ENCODE measurements around the gene AIMP1. TPM values are rescaled to one million over a fixed set of nuclear protein-coding genes. Genes with fewer than 3 reads are reported as not detected.

Gene AIMP1
- total and polyA plus RNA-seq, 10 of the 15 experiments (the other 5 are each of a cell fraction or from before 2014, with no cell fraction given), result 18.6 to 131 (median 56.5) TPM

GRCh38 chr4:106284227-106284626, 32.1 kb upstream of the AIMP1 start:
- ChIA-PET RAD21 (ENCODE audit: unreplicated experiment) (no interaction called here), SMC1A (ENCODE audit: uncharacterized antibody, unreplicated experiment) (no interaction called here), CTCF (interaction anchor here (1.3 kb wide), 1 partner anchor 44 kb away, joined by 7 read pairs; no protein-coding TSS in a partner anchor), POLR2A (no interaction called here)
- Histone ChIP-seq H3K4me3 (no peak overlapping the region), H3K4me2 (ENCODE audit: control insufficient read depth, insufficient read depth) (no peak overlapping the region), H3K79me2 (ENCODE audit: control insufficient read depth, insufficient read depth, low read length) (no peaks in the 10 kb centered on the region), H3K27me3 (replicated peaks in 1 of 2; ENCODE audit: control insufficient read depth in 2 of 2, insufficient read depth in 2 of 2, low read length in 1 of 2) (no peaks in the 10 kb centered on the region), H3K9me3 (replicated peaks; ENCODE audit: control insufficient read depth, insufficient read depth, low read length) (no peaks in the 10 kb centered on the region; the same call in 2 of the 3 replicates), H2AFZ (ENCODE audit: control insufficient read depth, low read depth, low read length) (no peak overlapping the region), H3K36me3 (ENCODE audit: control insufficient read depth in 2 of 2, insufficient read depth in 2 of 2, low read length in 1 of 2) (peaks cover 0 to 9% of the 10 kb centered on the region in 2 experiments; a peak in 2 of 4 replicates), H3K27ac (ENCODE audit: control insufficient read depth, insufficient read depth) (no peak overlapping the region), H3K9ac (ENCODE audit: control insufficient read depth, insufficient read depth, low read length) (no peak overlapping the region), H3K4me1 (ENCODE audit: control insufficient read depth, insufficient read depth, low read length) (no peaks in the 10 kb centered on the region), H4K20me1 (ENCODE audit: control insufficient read depth, insufficient read depth) (no peaks in the 10 kb centered on the region)
- in situ Hi-C loops (cut with MboI), result no loop called here
- TF ChIP-seq PML (IDR thresholded peaks at IDR 0.05; ENCODE audit: low read length) (no peak), CHD4 (IDR thresholded peaks at IDR 0.05) (no peak), ZNF207 (IDR thresholded peaks at IDR 0.05; ENCODE audit: borderline replicate concordance) (no peak), SMC3 (IDR thresholded peaks at IDR 0.05; ENCODE audit: borderline replicate concordance, low read length) (no peak), MTA3 (IDR thresholded peaks at IDR 0.05; ENCODE audit: borderline replicate concordance, low read length) (no peak), ZNF274 (IDR thresholded peaks at IDR 0.05; ENCODE audit: insufficient read depth, insufficient read length) (no peak), POLR2AphosphoS5 (IDR thresholded peaks at IDR 0.05; ENCODE audit: low read length) (no peak), RFX5 (IDR thresholded peaks at IDR 0.05; ENCODE audit: low read depth, low read length) (no peak)
- ATAC-seq (no peak), DNase-seq (ENCODE audit: low read depth, low spot score) (no peak), FAIRE-seq (no peak)
- no TSS peak for BruUV-seq (replicated peaks)
- WGBS (ENCODE audit: insufficient coverage, insufficient replicate concordance, low lambda C conversion rate, missing lambda C conversion rate), result 75% methylated on average over 3 of the region's 3 CpGs
- intact Hi-C loops (cut with micrococcal nuclease; ENCODE audit: unreplicated experiment), result no loop called here

- CTCF ChIA-PET, result no interaction called here
- POLR2A ChIA-PET, result no interaction called here
- no peak overlapping the region for H3K9ac ChIP-seq (ENCODE audit: control insufficient read depth, insufficient read depth, low read length)
- H2AFZ ChIP-seq (ENCODE audit: control insufficient read depth, low read depth, low read length), result no peak overlapping the region
- intact Hi-C loops (cut with micrococcal nuclease; ENCODE audit: unreplicated experiment) (no loop called here), in situ Hi-C loops (cut with MboI) (no loop called here)
- no peak overlapping the region for H3K27ac ChIP-seq (ENCODE audit: control insufficient read depth, insufficient read depth)
- H3K79me2 ChIP-seq (ENCODE audit: control insufficient read depth, insufficient read depth, low read length), result no peaks in the 10 kb centered on the region
- WGBS (ENCODE audit: insufficient coverage, insufficient replicate concordance, low lambda C conversion rate, missing lambda C conversion rate), result over 99% methylated on average over 8 of the region's 8 CpGs
- SMC1A ChIA-PET (ENCODE audit: uncharacterized antibody, unreplicated experiment), result no interaction called here
- TF ChIP-seq ESRRA (IDR thresholded peaks at IDR 0.05; ENCODE audit: low read length) (no peak), MAX (IDR thresholded peaks at IDR 0.05; ENCODE audit: low read depth, low read length) (no peak), NFYB (IDR thresholded peaks at IDR 0.05; ENCODE audit: insufficient read depth, low read depth, low read length) (no peak), ETV6 (conservative IDR thresholded peaks at IDR 0.05 in 1 of 2, IDR thresholded peaks at IDR 0.05 in 1 of 2; ENCODE audit: borderline replicate concordance in 1 of 2, low read depth in 1 of 2) (no peak)
- no peaks in the 10 kb centered on the region for H4K20me1 ChIP-seq (ENCODE audit: control insufficient read depth, insufficient read depth)
- no peaks in the 10 kb centered on the region for H3K4me1 ChIP-seq (ENCODE audit: control insufficient read depth, insufficient read depth, low read length)
- RAD21 ChIA-PET (ENCODE audit: unreplicated experiment), result no interaction called here
- BruUV-seq (replicated peaks), result no TSS peak
- H3K36me3 ChIP-seq (ENCODE audit: control insufficient read depth in 2 of 2, insufficient read depth in 2 of 2, low read length in 1 of 2), result peaks cover 0 to 9% of the 10 kb centered on the region in 2 experiments; a peak in 2 of 4 replicates
- FAIRE-seq (no peak), DNase-seq (ENCODE audit: low read depth, low spot score) (no peak), ATAC-seq (no peak)
- H3K9me3 ChIP-seq (replicated peaks; ENCODE audit: control insufficient read depth, insufficient read depth, low read length), result no peaks in the 10 kb centered on the region; the same call in 2 of the 3 replicates
- no peak overlapping the region for H3K4me3 ChIP-seq
- no peak overlapping the region for H3K4me2 ChIP-seq (ENCODE audit: control insufficient read depth, insufficient read depth)
- no peaks in the 10 kb centered on the region for H3K27me3 ChIP-seq (replicated peaks in 1 of 2; ENCODE audit: control insufficient read depth in 2 of 2, insufficient read depth in 2 of 2, low read length in 1 of 2)
Measured at GRCh38 chr4:106286611-106287010, 29.7 kb upstream of the AIMP1 start.
